Stomach (tissue), 4 donors: ENCODE data around the gene ZNF555.

Source experiments
- POLR2A ChIP-seq, 4 donors: fragments of 450-650 bp; IDR thresholded peaks; one replicate each; pipeline ENCODE4 v1.6.1; 2016; ENCODE audit warnings: antibody characterized with exemption in 4 of 4, control low read depth in 2 of 4, mild to moderate bottlenecking in 1 of 4, moderate library complexity in 1 of 4
- POLR2AphosphoS5 ChIP-seq, 3 donors: sonication (generic); formaldehyde crosslinking; IDR thresholded peaks; one replicate each; pipeline ENCODE4 v1.6.1; 2016; ENCODE audit warnings: antibody characterized with exemption in 3 of 3

GRCh38 chr19:2853015-2853606 lies 11.8 kb downstream of the ZNF555 start:
- TF ChIP-seq POLR2AphosphoS5 (IDR thresholded peaks at IDR 0.05) (no peak), POLR2A (IDR thresholded peaks at IDR 0.05) (no peak)
